GM12878 (cell line): ENCODE data around the gene RABL2A.

Experiments used
- CBFB ChIP-seq: IDR thresholded peaks from 2 replicates; pipeline ENCODE4 v1.6.1; 2016; ENCODE audit warnings: antibody characterized with exemption, low read depth
- POLR2A ChIP-seq: IDR thresholded peaks from 2 replicates; pipeline ENCODE4 v1.6.1; 2011; ENCODE audit warnings: low read depth, mild to moderate bottlenecking, low read length
- POLR2AphosphoS5 ChIP-seq: IDR thresholded peaks from 2 replicates; pipeline ENCODE4 v1.6.1; 2011; ENCODE audit warnings: mild to moderate bottlenecking, low read length, inconsistent platforms
- TF ChIP-seq, protein P1 (sequence below): fragments of 450-650 bp; IDR thresholded peaks from 2 replicates; pipeline ENCODE4 v1.6.1; 2016; ENCODE audit warnings: mild to moderate bottlenecking, moderate library complexity, borderline replicate concordance
- TF ChIP-seq, protein P2 (sequence below), 3 experiments: IDR thresholded peaks in 2 of 3; conservative IDR thresholded peaks in 1 of 3; 2 replicates each; pipeline ENCODE4 v1.5.1; 2011; ENCODE audit warnings: low read depth in 3 of 3, low read length in 3 of 3, mild to moderate bottlenecking in 3 of 3, control low read depth in 2 of 3, moderate library complexity in 2 of 3, inconsistent platforms in 1 of 3, mixed read lengths in 1 of 3; ENCODE audit not compliant: control insufficient read depth in 2 of 3, insufficient read depth in 1 of 3; ENCODE audit errors: extremely low read depth in 1 of 3
- TF ChIP-seq, protein P3 (sequence below): fragments of 450-650 bp; IDR thresholded peaks from 2 replicates; pipeline ENCODE4 v1.6.1; 2017; ENCODE audit warnings: mild to moderate bottlenecking

DNA sequence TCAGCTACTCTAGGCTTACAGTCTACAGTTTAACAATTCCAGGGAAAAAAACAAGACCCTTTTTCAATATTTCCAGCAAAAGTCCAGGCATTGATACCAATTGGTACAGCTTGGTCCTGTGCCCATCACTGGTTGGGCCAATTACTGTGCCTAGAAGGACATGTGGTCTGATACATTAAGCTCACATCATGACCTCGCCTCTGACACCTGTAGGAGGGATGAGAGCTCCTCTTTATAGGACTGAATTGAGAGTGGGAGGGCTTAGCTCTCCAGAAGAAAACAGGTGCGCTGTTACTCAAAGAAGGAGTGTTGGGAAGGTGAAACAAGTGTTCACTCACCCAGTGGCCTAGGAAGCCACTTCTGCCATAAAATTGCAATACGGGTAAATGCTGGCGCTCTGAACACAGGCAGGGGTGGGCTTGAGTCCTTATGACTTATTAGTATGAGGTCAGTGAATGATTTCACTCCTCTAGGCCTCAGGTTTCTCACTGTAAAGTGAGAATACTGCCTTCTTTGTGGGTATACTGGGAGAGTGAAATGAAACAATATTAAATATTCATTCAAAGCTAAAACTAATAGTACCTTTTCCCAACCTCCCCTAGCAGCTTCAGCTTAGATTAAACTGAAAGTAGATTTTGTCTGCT is 49.7 kb downstream of the RABL2A start:
- TF ChIP-seq, protein P1, sequence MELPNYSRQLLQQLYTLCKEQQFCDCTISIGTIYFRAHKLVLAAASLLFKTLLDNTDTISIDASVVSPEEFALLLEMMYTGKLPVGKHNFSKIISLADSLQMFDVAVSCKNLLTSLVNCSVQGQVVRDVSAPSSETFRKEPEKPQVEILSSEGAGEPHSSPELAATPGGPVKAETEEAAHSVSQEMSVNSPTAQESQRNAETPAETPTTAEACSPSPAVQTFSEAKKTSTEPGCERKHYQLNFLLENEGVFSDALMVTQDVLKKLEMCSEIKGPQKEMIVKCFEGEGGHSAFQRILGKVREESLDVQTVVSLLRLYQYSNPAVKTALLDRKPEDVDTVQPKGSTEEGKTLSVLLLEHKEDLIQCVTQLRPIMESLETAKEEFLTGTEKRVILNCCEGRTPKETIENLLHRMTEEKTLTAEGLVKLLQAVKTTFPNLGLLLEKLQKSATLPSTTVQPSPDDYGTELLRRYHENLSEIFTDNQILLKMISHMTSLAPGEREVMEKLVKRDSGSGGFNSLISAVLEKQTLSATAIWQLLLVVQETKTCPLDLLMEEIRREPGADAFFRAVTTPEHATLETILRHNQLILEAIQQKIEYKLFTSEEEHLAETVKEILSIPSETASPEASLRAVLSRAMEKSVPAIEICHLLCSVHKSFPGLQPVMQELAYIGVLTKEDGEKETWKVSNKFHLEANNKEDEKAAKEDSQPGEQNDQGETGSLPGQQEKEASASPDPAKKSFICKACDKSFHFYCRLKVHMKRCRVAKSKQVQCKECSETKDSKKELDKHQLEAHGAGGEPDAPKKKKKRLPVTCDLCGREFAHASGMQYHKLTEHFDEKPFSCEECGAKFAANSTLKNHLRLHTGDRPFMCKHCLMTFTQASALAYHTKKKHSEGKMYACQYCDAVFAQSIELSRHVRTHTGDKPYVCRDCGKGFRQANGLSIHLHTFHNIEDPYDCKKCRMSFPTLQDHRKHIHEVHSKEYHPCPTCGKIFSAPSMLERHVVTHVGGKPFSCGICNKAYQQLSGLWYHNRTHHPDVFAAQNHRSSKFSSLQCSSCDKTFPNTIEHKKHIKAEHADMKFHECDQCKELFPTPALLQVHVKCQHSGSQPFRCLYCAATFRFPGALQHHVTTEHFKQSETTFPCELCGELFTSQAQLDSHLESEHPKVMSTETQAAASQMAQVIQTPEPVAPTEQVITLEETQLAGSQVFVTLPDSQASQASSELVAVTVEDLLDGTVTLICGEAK: no peak
- TF ChIP-seq, protein P2, sequence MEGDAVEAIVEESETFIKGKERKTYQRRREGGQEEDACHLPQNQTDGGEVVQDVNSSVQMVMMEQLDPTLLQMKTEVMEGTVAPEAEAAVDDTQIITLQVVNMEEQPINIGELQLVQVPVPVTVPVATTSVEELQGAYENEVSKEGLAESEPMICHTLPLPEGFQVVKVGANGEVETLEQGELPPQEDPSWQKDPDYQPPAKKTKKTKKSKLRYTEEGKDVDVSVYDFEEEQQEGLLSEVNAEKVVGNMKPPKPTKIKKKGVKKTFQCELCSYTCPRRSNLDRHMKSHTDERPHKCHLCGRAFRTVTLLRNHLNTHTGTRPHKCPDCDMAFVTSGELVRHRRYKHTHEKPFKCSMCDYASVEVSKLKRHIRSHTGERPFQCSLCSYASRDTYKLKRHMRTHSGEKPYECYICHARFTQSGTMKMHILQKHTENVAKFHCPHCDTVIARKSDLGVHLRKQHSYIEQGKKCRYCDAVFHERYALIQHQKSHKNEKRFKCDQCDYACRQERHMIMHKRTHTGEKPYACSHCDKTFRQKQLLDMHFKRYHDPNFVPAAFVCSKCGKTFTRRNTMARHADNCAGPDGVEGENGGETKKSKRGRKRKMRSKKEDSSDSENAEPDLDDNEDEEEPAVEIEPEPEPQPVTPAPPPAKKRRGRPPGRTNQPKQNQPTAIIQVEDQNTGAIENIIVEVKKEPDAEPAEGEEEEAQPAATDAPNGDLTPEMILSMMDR (IDR thresholded peaks at IDR 0.05 in 2 of 3, conservative IDR thresholded peaks at IDR 0.05 in 1 of 3; ENCODE audit: control insufficient read depth in 2 of 3, extremely low read depth in 1 of 3, insufficient read depth in 1 of 3, low read depth in 3 of 3, low read length in 3 of 3): no peak
- TF ChIP-seq CBFB (no peak), POLR2A (no peak), POLR2AphosphoS5 (no peak)
- TF ChIP-seq, protein P3, sequence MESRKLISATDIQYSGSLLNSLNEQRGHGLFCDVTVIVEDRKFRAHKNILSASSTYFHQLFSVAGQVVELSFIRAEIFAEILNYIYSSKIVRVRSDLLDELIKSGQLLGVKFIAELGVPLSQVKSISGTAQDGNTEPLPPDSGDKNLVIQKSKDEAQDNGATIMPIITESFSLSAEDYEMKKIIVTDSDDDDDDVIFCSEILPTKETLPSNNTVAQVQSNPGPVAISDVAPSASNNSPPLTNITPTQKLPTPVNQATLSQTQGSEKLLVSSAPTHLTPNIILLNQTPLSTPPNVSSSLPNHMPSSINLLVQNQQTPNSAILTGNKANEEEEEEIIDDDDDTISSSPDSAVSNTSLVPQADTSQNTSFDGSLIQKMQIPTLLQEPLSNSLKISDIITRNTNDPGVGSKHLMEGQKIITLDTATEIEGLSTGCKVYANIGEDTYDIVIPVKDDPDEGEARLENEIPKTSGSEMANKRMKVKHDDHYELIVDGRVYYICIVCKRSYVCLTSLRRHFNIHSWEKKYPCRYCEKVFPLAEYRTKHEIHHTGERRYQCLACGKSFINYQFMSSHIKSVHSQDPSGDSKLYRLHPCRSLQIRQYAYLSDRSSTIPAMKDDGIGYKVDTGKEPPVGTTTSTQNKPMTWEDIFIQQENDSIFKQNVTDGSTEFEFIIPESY: no peak
